Skin epidermis (tissue), 12 donors: ENCODE data around the gene CALB2.
"Not testable (repeated sequence)": the region's sequence is repeated elsewhere in the genome, so short reads cannot be mapped to it uniquely, and the experiment has no call there.

Experiments used
- H3K27ac ChIP-seq, 21 experiments: fragments of 200-600 bp; sonication (generic) in 11 of 21; one replicate each; pipeline ENCODE4 v1.5.0; 2020; ENCODE audit warnings: mild to moderate bottlenecking in 3 of 21, inconsistent platforms in 2 of 21, moderate library complexity in 2 of 21
- H3K4me3 ChIP-seq, 7 experiments: fragments of 200-600 bp; sonication (generic) in 2 of 7; one replicate each; pipeline ENCODE4 v1.5.0; 2020; ENCODE audit warnings: inconsistent platforms in 2 of 7, mild to moderate bottlenecking in 2 of 7, moderate library complexity in 1 of 7

CALB2 gene, protein sequence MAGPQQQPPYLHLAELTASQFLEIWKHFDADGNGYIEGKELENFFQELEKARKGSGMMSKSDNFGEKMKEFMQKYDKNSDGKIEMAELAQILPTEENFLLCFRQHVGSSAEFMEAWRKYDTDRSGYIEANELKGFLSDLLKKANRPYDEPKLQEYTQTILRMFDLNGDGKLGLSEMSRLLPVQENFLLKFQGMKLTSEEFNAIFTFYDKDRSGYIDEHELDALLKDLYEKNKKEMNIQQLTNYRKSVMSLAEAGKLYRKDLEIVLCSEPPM

GRCh38 chr16:71358464-71358998 lies at the start of gene CALB2:
Gene CALB2, plus strand, starts transcription at chr16:71358723. Its CDS starts 70 bp downstream, at chr16:71358793.
- peak within 1 kb of the TSS in 2 of 7 experiments; percentile 13 to 30 for H3K4me3 ChIP-seq
- H3K27ac ChIP-seq, result no peak within 1 kb of the TSS

DNA sequence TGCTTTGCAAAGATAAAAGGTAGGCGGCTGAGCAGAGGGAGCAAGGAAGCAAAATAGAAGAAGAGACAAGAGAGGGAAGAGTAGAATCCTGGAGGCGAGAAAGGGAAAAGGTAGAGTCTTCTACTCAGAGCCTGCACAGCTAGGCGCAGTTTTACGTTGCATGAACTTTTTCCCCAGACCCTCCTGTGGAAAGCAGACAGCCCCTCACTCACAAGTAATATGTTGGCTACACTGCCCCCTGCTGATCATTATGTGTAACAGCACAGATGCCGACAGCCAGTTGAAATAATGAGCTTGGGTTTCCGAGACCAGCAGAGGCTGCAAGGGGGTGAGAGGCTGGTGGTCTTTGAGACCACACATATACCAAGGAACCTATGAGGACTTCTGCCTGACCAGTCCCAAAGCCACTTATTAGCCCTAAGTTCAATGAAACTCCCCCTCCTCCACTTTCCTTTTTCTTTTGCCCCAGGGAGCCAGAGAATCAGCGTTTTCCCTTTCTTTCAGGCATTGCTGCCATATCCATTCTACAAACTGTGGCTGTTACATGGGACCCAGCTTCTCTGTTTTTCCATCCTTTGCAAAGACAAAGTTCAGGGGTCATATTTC lies 46.9 kb upstream of the CALB2 start:
- H3K4me3 ChIP-seq, result no peak overlapping the region
- no peak overlapping the region for H3K27ac ChIP-seq

GRCh38 chr16:71313591-71313990 lies 44.9 kb upstream of the CALB2 start:
- H3K4me3 ChIP-seq, H3K27ac ChIP-seq: not testable (repeated sequence)

GRCh38 chr16:71315269-71315668 lies 43.3 kb upstream of the CALB2 start:
- Histone ChIP-seq H3K27ac (no peak overlapping the region), H3K4me3 (no peak overlapping the region)

DNA sequence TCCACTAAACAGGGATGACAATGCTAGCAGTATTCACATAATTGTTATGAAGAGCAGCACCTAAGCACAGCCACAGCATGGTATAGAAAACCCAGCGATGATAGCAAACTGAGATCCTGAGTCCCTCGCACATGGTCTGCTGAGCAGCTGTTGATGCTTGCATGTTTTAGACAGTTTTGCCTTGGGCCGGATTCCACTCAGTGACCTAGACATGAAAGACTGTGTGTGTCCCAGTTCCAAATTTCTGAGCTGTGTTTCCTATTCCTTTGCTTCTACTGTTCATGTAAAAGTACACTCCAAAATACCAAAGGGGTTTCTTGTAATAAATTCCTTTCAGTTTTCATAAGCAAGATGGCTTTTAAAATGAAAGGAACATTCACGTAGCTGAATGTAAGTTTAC lies 38.5 kb upstream of the CALB2 start:
- Histone ChIP-seq H3K4me3 (no peak overlapping the region), H3K27ac (no peak overlapping the region)

GRCh38 chr16:71327720-71328119 lies 30.8 kb upstream of the CALB2 start:
- no peak overlapping the region for H3K27ac ChIP-seq
- H3K4me3 ChIP-seq, result no peak overlapping the region

DNA sequence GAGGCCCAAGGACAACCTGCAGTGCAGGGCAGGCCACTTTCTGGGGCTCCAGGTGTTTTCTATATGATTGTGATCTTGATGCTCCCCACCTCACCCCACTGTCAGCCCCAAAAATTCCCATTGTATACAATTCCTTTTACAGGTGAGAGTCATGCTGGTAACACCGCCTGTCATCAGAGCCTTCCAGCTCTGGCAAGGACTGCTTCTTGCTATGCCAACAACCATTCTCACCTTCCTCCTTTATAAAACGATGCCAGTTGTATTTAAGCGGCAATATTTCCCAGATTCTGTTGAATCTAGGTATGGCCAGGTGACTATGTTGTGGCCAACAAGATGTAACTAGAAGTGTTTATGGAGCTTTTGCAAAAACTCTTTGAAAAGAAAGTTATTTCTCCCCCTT lies 30.4 kb upstream of the CALB2 start:
- H3K4me3 ChIP-seq, result no peak overlapping the region
- H3K27ac ChIP-seq, result no peak overlapping the region

- Histone ChIP-seq H3K4me3 (no peak overlapping the region), H3K27ac (peak overlapping the region in 1 of 21 experiments; percentile 14)
These were observed 20.9 kb upstream of the CALB2 start for GRCh38 chr16:71337631-71338030.

- Histone ChIP-seq H3K4me3 (no peak overlapping the region), H3K27ac (peak overlapping the region in 1 of 21 experiments; percentile 14)
These were observed 20.3 kb upstream of the CALB2 start for GRCh38 chr16:71338193-71338592.

DNA sequence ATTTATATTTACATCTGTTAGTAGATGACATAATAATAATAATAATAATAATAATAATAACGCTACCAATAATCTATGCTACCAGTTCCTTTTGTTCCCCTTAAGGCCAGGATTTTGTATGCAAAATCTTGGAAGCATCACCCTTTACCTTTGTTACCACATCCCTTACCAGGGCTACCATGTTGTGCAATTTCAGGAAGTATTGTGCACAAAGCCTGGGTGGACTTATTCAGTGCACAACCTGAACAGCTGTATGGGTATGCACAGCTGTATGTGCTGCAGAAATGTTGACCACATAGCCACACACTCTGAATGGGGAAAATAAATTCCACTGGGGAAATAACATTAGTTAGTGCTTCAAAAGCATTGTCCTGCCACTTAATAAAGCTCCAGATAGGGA lies 19.9 kb upstream of the CALB2 start:
- Histone ChIP-seq H3K4me3 (no peak overlapping the region), H3K27ac (no peak overlapping the region)

DNA sequence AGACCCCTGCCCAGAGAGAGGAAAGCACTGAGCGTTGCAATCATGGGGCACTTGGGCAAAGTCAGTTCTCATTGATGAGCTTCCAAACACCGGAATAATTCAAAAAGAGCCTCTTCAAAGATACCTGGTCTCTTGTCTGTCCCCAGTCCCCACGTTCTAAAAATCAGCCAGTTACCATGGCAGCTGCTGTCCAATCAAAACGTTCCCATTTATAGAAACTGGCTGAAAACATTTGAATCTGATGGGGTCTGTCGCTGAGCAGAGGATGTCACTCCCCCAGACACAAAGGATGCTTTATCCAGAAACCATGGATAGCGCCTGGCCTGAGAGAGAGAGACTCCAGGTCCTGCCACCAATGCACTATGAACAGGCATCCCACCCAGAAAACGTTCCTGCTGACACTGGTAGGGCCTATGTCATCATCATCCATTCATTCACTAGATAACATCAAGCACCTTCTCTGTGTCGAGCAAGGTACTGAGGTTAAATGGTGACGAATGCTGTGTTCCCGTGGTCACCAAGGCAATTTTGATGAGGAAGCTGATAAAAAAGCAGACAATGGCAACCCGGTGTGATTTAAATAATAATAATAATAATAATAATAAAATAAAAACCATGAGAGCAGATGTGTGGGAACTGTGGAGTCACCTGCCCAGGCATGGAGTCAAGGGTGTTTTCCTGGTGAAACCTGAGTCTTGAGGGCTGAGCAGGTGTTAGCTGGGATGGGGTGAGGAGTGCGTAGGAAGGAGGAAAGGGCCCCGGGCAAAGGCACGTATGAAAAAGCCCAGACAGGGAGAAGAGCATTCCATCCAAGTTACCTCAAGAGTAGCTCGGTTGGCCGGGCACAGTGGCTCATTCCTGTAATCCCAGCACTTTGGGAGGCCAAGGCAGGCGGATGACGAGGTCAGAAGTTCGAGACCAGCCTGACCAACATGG lies 19.0 kb upstream of the CALB2 start:
- no peak overlapping the region for H3K27ac ChIP-seq
- no peak overlapping the region for H3K4me3 ChIP-seq

- no peak overlapping the region for H3K4me3 ChIP-seq
- no peak overlapping the region for H3K27ac ChIP-seq
These were observed 18.1 kb upstream of the CALB2 start for GRCh38 chr16:71340406-71340805.

GRCh38 chr16:71341881-71342280 lies 16.6 kb upstream of the CALB2 start:
- Histone ChIP-seq H3K27ac (no peak overlapping the region), H3K4me3 (no peak overlapping the region)

DNA sequence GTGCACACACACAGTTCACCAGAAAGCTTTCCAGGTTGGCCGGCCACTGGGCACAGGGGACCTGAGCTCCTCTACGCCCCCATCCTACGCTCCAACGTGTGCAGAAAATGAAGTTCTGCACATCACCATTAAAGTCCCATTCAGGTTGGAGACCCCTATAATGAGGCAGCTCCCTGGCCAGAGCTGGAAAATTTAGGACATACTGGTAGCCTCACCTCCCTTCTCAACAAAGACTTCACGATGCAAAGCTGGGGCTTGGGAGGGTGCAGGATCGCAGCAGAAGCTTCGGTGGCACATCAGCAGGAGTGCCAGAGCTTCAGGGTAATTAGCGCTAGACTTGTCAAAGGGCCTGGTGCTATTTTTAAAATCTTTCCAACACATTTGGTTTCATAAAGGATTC lies 15.4 kb upstream of the CALB2 start:
- Histone ChIP-seq H3K4me3 (no peak overlapping the region), H3K27ac (no peak overlapping the region)

DNA sequence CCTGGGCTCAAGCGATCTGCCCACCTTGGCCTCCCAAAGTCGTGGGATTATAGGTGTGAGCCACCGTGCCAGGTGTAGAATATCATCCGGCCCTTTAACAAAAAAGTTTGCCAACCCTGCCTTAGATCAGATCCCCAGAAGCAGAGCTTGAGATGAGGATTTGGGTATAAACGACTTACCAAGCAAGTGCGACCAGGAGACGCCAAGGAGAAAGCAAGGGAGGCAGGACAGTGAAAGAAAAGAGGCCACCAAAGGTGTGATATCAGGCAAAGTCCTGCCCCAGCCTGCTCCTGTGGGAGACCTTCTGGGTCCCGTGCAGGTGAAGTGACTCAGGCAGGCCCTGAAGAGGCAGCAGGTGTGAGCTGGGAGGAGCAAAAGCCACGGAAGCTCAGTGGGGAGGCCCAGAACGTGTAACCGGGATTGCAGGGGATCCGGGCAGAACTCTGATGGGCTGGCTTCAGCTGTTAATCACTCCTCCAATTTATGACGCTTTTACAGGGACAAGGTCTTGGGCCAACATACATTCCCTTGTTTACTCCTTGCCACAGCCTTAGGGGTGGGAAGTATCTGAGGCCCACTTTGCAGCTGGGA lies 14.1 kb upstream of the CALB2 start:
- H3K4me3 ChIP-seq, result no peak overlapping the region
- no peak overlapping the region for H3K27ac ChIP-seq

GRCh38 chr16:71345031-71345430 lies 13.5 kb upstream of the CALB2 start:
- Histone ChIP-seq H3K27ac (no peak overlapping the region), H3K4me3 (no peak overlapping the region)

GRCh38 chr16:71347146-71347545 lies 11.4 kb upstream of the CALB2 start:
- H3K27ac ChIP-seq, result no peak overlapping the region
- H3K4me3 ChIP-seq, result no peak overlapping the region

GRCh38 chr16:71348262-71349085 lies 10.0 kb upstream of the CALB2 start:
- no peak overlapping the region for H3K4me3 ChIP-seq
- H3K27ac ChIP-seq, result no peak overlapping the region
